ENCODE data around the gene RCOR2.
"Not testable (repeated sequence)": the region's sequence is repeated elsewhere in the genome, so short reads cannot be mapped to it uniquely, and the experiment has no call there.

The RCOR2 gene

DNA sequence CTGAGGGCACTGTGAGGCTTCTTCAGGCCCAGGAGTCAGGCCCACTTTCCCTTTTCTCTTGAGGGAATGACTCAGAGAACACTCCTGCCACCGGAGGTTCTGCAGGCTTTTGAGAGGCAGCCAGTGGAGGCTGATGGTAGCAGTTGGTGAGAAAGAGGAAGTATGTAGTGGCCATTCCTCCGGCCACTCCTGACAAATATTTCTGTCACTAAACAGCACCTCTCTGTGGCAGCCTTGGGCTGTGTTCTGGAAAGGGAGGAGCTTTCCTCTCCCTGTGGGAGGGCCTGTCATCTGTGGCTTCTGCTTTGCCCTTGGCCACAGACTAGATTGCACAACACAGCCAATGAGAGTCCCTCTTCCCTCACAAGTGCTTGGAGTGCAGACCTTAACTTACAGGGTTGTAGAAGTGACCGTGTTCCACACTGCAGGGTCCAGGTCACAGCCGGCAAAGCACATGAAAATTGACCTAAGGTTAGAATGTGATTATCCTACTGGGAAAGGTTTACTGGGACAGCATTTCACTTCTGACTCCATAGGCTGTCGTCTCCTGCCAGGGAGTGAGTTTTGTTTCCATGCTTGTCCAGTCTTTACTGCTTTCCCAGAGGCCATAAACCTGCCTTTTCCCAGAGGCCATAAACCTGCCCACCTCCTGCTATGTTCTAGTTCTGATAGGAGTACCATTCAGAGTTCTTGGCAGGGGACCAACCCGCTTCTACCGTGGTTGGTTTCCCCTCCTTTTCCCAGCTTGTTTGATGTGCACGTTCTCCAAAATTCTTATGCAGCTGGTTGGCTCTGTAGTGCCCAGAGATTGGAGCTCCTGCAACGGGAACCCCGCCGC is 44.8 kb downstream of the RCOR2 start:
- Histone ChIP-seq H3K27me3 (ENCODE audit: control insufficient read depth in 1 of 2, insufficient read depth in 2 of 2, low read length in 2 of 2) (no peaks in the 10 kb centered on the region), H3K4me1 (ENCODE audit: insufficient read depth, low read length) (peaks cover 67% of the 10 kb centered on the region), H3K4me3 (ENCODE audit: low read depth in 1 of 2, low read length in 2 of 2) (peak overlapping the region in 1 of 2 donors; percentile 48), H3K9me3 (ENCODE audit: low read length) (no peaks in the 10 kb centered on the region), H3K36me3 (ENCODE audit: insufficient read depth, low read length) (peaks cover 6% of the 10 kb centered on the region), H3K9ac (ENCODE audit: low read length) (no peak overlapping the region), H3K27ac (ENCODE audit: low read depth, low read length) (peak overlapping the region; percentile 54)

DNA sequence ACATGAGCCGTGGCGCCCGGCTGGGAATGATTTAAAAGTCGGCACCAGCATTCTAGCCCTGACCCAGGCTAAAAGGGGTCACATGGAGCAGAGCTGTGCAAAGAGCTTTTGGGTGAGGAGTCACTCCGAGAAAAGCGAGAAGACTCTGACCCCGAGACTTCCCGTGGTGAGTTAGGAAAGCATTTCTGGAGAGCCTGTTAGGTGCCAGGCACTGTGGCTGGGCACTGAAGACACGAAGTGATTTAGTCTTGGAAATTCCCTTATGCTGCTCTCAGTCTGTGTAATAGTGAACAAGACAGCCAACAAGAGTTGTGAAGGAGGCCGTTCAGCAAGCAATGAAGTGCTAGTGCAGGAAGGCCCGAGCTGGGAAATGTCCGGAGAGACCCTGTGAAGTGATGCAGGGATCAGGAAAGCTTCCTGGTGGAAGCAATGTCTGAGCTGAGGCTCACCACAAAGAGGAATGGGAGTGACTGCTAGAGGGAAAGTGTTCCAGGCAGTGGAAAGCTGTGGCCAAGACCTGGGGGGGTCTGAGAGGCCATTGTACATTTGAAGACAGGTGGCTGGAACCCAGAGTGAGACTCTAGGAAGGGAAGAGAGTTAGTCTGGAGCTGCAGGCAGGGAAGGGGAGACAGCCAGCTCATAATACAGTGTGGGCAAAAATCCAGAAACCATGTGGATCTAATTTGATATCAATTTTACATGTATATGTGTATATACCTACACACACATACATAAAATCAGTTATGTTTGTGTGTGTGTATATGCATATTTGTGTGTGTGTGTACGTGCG is 46.4 kb downstream of the RCOR2 start:
- H3K9ac ChIP-seq (ENCODE audit: low read length): no peak overlapping the region

DNA sequence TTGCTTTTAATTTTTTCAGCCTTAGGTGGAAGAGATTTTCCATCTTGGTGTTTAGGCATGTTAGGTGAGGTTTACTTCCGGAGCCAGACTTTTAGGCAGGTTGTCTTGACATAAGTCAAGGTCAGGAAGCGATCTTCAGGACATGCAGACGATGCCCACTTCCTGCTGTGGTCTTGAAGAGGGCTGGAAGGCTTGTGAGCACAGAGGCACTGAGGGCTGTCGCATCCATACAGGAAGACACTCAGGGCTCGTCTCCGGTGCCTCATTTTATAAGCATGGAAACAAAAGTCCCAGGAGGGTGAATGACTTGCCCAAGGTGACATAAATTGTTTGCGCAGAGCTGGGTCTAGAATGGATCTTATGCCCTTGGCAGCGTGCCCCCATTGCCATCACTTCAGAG is 47.3 kb downstream of the RCOR2 start:
- H3K9ac ChIP-seq (ENCODE audit: low read length): no peak overlapping the region
- no peaks in the 10 kb centered on the region for H3K36me3 ChIP-seq (ENCODE audit: insufficient read depth, low read length)
- no peaks in the 10 kb centered on the region for H3K9me3 ChIP-seq (ENCODE audit: low read length)
- H3K27ac ChIP-seq (ENCODE audit: low read depth, low read length): no peak overlapping the region
- no peaks in the 10 kb centered on the region for H3K27me3 ChIP-seq (ENCODE audit: control insufficient read depth in 1 of 2, insufficient read depth in 2 of 2, low read length in 2 of 2)
- H3K4me1 ChIP-seq (ENCODE audit: insufficient read depth, low read length): peaks cover 70% of the 10 kb centered on the region
- no peak overlapping the region for H3K4me3 ChIP-seq (ENCODE audit: low read depth in 1 of 2, low read length in 2 of 2)

More for the DNA sequence above, 46.4 kb downstream of the RCOR2 start:
- peaks cover 1% of the 10 kb centered on the region for H3K36me3 ChIP-seq (ENCODE audit: insufficient read depth, low read length)
- no peaks in the 10 kb centered on the region for H3K27me3 ChIP-seq (ENCODE audit: control insufficient read depth in 1 of 2, insufficient read depth in 2 of 2, low read length in 2 of 2)
- peaks cover 71% of the 10 kb centered on the region for H3K4me1 ChIP-seq (ENCODE audit: insufficient read depth, low read length)
- H3K27ac ChIP-seq (ENCODE audit: low read depth, low read length): peak overlapping the region; percentile 12
- no peak overlapping the region for H3K4me3 ChIP-seq (ENCODE audit: low read depth in 1 of 2, low read length in 2 of 2)
- H3K9me3 ChIP-seq (ENCODE audit: low read length): no peaks in the 10 kb centered on the region

DNA sequence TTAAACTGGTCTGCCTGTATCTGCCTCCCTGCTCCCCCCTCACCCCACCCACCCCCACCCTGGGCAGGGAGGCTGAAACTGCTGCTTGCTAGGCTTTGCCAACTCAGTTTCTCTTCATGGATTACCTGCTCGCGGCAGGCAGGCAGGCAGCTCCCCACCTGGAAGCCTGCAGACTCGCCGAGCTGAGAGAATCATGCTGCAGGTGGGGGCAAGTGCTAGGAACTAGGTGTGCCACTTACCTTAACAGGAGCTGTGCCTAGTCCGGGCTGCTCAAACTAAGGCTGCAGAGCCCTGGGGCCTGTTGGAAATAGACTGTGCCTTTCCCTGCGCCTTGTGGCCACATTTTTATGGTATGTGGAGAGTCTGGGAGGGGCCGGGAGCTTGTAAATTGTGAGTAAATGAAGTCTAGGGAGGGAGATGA is 47.8 kb downstream of the RCOR2 start:
- H3K4me3 ChIP-seq (ENCODE audit: low read depth in 1 of 2, low read length in 2 of 2): no peak overlapping the region
- peaks cover 65% of the 10 kb centered on the region for H3K4me1 ChIP-seq (ENCODE audit: insufficient read depth, low read length)
- no peak overlapping the region for H3K27ac ChIP-seq (ENCODE audit: low read depth, low read length)

DNA sequence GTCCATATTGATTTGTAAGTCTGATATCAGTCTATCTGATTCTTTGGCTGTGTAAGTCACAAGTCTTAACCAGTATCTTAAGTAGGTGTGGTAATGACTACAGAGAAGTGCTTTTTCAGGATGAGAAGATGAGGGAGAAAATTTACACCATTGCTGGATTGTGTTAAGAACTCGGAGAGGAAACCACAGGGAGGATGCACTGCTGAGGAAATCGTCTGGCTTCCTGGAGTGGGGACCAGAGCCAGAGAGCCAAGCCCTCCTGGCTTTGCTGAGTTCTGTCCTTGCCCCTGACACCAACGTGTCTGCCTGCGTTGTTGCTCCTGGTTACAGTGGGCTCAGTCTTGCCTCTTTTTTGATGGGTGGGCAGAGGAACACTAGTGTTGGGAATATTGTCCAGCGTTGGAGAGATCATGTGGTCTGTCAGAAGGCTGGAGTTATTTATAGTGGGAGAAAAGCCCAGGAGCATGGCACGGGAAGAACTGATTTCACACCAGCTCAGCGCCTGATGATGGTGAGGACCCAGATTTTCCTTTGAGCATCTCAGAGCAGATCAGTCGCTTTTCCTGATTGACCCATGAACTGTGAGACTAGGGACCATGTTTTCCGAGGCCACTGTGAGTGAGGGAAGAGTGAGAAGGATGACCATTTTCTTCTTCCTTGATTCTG is 48.4 kb downstream of the RCOR2 start:
- no peak overlapping the region for H3K9ac ChIP-seq (ENCODE audit: low read length)
- H3K27me3 ChIP-seq (ENCODE audit: control insufficient read depth in 1 of 2, insufficient read depth in 2 of 2, low read length in 2 of 2): no peaks in the 10 kb centered on the region
- no peak overlapping the region for H3K4me3 ChIP-seq (ENCODE audit: low read depth in 1 of 2, low read length in 2 of 2)
- H3K4me1 ChIP-seq (ENCODE audit: insufficient read depth, low read length): peaks cover 59% of the 10 kb centered on the region
- H3K9me3 ChIP-seq (ENCODE audit: low read length): no peaks in the 10 kb centered on the region
- no peak overlapping the region for H3K27ac ChIP-seq (ENCODE audit: low read depth, low read length)
- no peaks in the 10 kb centered on the region for H3K36me3 ChIP-seq (ENCODE audit: insufficient read depth, low read length)

More for the DNA sequence above, 47.8 kb downstream of the RCOR2 start:
- no peak overlapping the region for H3K9ac ChIP-seq (ENCODE audit: low read length)
- H3K36me3 ChIP-seq (ENCODE audit: insufficient read depth, low read length): no peaks in the 10 kb centered on the region
- H3K27me3 ChIP-seq (ENCODE audit: control insufficient read depth in 1 of 2, insufficient read depth in 2 of 2, low read length in 2 of 2): no peaks in the 10 kb centered on the region
- no peaks in the 10 kb centered on the region for H3K9me3 ChIP-seq (ENCODE audit: low read length)

DNA sequence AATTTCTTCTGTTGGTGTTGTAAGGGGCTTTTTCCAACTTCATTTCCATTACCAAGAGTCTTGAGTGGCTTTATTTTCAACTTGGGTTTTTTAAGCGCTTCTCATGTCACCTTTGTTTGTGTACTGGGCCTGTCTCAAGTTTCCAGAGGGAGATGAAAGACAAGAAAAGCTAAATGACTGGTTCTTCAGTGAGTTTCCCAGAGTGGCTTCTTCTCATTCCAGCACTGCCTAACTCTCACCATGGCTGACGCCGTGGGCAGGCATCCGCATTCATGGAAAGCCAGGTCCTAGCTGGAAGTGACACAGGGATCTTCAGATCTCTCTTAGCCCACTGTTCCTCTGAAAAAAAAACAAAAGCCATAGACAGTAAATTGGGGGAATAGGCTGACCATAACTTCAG is 49.5 kb downstream of the RCOR2 start:
- no peaks in the 10 kb centered on the region for H3K27me3 ChIP-seq (ENCODE audit: control insufficient read depth in 1 of 2, insufficient read depth in 2 of 2, low read length in 2 of 2)
- H3K9ac ChIP-seq (ENCODE audit: low read length): no peak overlapping the region
- peaks cover 2% of the 10 kb centered on the region for H3K36me3 ChIP-seq (ENCODE audit: insufficient read depth, low read length)
- H3K9me3 ChIP-seq (ENCODE audit: low read length): no peaks in the 10 kb centered on the region
- no peak overlapping the region for H3K27ac ChIP-seq (ENCODE audit: low read depth, low read length)
- peaks cover 50% of the 10 kb centered on the region for H3K4me1 ChIP-seq (ENCODE audit: insufficient read depth, low read length)
- H3K4me3 ChIP-seq (ENCODE audit: low read depth in 1 of 2, low read length in 2 of 2): no peak overlapping the region

DNA sequence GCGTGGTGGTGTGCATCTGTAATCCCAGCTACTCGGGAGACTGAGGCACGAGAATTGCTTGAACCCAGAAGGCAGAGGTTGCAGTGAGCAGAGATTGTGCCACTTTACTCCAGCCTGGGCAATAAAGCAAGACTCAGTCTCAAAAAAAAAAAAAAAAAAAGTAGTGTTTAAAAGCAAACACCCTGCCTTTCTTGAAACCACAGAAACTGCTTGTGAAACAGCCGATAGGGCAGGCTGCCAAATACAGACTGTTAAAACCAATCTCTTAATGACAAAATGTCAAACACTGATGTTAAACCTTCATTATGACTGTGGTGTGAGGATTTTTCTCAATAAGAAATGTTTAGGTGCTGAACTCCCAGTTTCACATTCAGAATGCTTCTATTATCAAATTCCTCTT is 50.8 kb downstream of the RCOR2 start:
- H3K4me3 ChIP-seq (ENCODE audit: low read depth in 1 of 2, low read length in 2 of 2): no peak overlapping the region
- no peak overlapping the region for H3K27ac ChIP-seq (ENCODE audit: low read depth, low read length)
- no peak overlapping the region for H3K9ac ChIP-seq (ENCODE audit: low read length)

DNA sequence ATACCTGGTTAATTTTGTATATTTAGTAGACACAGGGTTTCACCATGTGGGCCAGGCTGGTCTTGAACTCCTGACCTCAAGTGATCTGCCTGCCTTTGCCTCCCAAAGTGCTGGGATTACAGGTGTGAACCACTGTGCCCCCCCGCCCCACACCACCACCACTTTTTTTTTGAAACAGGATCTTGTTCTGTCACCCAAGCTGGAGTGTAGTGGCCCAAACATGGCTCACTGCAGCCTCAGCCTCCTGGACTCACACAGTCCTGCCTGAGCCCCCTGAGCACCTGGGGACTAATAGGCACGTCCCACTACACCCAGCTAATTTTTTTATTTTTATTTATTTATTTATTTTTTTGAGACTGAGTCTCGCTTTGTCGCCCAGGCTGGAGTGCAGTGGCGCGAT is 53.3 kb downstream of the RCOR2 start:
- H3K9me3 ChIP-seq (ENCODE audit: low read length); H3K9ac ChIP-seq (ENCODE audit: low read length); H3K27ac ChIP-seq (ENCODE audit: low read depth, low read length); H3K4me3 ChIP-seq (ENCODE audit: low read depth in 1 of 2, low read length in 2 of 2); H3K27me3 ChIP-seq (ENCODE audit: control insufficient read depth in 1 of 2, insufficient read depth in 2 of 2, low read length in 2 of 2); H3K36me3 ChIP-seq (ENCODE audit: insufficient read depth, low read length): not testable (repeated sequence)
- peaks cover 12% of the 10 kb centered on the region for H3K4me1 ChIP-seq (ENCODE audit: insufficient read depth, low read length)

More for the DNA sequence above, 50.8 kb downstream of the RCOR2 start:
- Histone ChIP-seq H3K27me3 (ENCODE audit: control insufficient read depth in 1 of 2, insufficient read depth in 2 of 2, low read length in 2 of 2) (no peaks in the 10 kb centered on the region), H3K4me1 (ENCODE audit: insufficient read depth, low read length) (peaks cover 38% of the 10 kb centered on the region), H3K9me3 (ENCODE audit: low read length) (no peaks in the 10 kb centered on the region), H3K36me3 (ENCODE audit: insufficient read depth, low read length) (peaks cover 7% of the 10 kb centered on the region)

DNA sequence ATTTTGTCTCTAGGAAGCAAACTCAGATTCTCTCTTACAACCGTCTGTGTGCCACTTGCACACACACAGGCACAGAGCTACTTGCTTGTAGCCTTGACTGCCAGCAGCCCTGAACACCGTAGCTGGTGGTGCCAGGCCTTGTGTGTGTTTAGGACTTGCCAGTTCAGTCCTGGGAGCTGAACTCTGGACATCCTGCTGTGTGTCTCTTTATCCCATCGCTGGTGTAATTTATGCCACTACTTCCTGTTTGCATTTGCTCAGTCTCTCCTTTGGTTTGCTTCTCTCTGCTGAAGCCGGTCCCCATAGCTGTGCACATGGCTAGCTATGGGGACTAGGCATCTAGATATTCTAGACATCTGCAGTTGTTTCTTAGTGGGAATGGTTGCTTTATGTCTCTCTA is 54.0 kb downstream of the RCOR2 start:
- Histone ChIP-seq H3K9ac (ENCODE audit: low read length) (no peak overlapping the region), H3K27ac (ENCODE audit: low read depth, low read length) (no peak overlapping the region), H3K4me3 (ENCODE audit: low read depth in 1 of 2, low read length in 2 of 2) (no peak overlapping the region), H3K27me3 (ENCODE audit: control insufficient read depth in 1 of 2, insufficient read depth in 2 of 2, low read length in 2 of 2) (no peaks in the 10 kb centered on the region), H3K36me3 (ENCODE audit: insufficient read depth, low read length) (peaks cover 7% of the 10 kb centered on the region), H3K4me1 (ENCODE audit: insufficient read depth, low read length) (peaks cover 5% of the 10 kb centered on the region), H3K9me3 (ENCODE audit: low read length) (no peaks in the 10 kb centered on the region)

Data from muscle layer of colon (tissue), 2 donors.